Measurements from ENCODE around the gene TAS2R41.

DNA sequence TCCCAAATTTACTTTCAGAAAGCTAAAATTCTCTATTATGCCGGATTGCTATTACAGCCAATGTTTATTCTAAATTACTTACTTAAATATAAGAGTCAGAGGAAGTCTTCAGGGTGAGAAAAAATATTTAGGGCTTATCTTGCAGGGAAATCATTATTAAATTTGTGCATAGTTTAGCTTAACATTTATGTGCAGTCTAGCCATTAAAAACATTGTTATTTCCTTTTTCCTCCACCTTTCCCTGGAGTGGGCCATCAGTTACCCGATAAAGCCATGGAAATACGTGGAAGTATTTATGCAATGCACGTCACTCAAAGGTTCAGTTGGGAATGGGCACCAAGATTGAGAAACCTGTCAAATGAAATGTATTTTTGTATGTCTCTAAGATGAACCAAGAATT lies 43.9 kb upstream of the TAS2R41 start:
- TF ChIP-seq, protein P1, sequence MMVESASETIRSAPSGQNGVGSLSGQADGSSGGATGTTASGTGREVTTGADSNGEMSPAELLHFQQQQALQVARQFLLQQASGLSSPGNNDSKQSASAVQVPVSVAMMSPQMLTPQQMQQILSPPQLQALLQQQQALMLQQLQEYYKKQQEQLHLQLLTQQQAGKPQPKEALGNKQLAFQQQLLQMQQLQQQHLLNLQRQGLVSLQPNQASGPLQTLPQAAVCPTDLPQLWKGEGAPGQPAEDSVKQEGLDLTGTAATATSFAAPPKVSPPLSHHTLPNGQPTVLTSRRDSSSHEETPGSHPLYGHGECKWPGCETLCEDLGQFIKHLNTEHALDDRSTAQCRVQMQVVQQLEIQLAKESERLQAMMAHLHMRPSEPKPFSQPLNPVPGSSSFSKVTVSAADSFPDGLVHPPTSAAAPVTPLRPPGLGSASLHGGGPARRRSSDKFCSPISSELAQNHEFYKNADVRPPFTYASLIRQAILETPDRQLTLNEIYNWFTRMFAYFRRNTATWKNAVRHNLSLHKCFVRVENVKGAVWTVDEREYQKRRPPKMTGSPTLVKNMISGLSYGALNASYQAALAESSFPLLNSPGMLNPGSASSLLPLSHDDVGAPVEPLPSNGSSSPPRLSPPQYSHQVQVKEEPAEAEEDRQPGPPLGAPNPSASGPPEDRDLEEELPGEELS (CRISPR knock-in tag; IDR thresholded peaks at IDR 0.05): no peak
- TF ChIP-seq ZNF543 (CRISPR knock-in tag; IDR thresholded peaks at IDR 0.05) (no peak), CHD4 (IDR thresholded peaks at IDR 0.05; ENCODE audit: borderline replicate concordance, low read length) (no peak), CTCF (CRISPR knock-in tag; IDR thresholded peaks at IDR 0.05) (no peak), RAD21 (CRISPR knock-in tag; IDR thresholded peaks at IDR 0.05) (no peak), ZNF570 (CRISPR knock-in tag; IDR thresholded peaks at IDR 0.05; ENCODE audit: borderline replicate concordance) (no peak), MYC (CRISPR knock-in tag; IDR thresholded peaks at IDR 0.05; ENCODE audit: borderline replicate concordance) (no peak), GATAD2A (CRISPR knock-in tag; IDR thresholded peaks at IDR 0.05) (no peak), MTA1 (CRISPR knock-in tag; IDR thresholded peaks at IDR 0.05; ENCODE audit: borderline replicate concordance) (no peak), SMC3 (IDR thresholded peaks at IDR 0.05; ENCODE audit: low read length) (no peak)
- TF ChIP-seq, protein P2, sequence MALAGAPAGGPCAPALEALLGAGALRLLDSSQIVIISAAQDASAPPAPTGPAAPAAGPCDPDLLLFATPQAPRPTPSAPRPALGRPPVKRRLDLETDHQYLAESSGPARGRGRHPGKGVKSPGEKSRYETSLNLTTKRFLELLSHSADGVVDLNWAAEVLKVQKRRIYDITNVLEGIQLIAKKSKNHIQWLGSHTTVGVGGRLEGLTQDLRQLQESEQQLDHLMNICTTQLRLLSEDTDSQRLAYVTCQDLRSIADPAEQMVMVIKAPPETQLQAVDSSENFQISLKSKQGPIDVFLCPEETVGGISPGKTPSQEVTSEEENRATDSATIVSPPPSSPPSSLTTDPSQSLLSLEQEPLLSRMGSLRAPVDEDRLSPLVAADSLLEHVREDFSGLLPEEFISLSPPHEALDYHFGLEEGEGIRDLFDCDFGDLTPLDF (CRISPR knock-in tag; IDR thresholded peaks at IDR 0.05): no peak
- TF ChIP-seq, protein P3, sequence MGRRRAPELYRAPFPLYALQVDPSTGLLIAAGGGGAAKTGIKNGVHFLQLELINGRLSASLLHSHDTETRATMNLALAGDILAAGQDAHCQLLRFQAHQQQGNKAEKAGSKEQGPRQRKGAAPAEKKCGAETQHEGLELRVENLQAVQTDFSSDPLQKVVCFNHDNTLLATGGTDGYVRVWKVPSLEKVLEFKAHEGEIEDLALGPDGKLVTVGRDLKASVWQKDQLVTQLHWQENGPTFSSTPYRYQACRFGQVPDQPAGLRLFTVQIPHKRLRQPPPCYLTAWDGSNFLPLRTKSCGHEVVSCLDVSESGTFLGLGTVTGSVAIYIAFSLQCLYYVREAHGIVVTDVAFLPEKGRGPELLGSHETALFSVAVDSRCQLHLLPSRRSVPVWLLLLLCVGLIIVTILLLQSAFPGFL (CRISPR knock-in tag; IDR thresholded peaks at IDR 0.05): no peak
